ENCODE data around the gene TRMT11. TPM values are rescaled to one million over a fixed set of nuclear protein-coding genes. Genes with fewer than 3 reads are reported as not detected.

The TRMT11 gene
- total RNA-seq, 2 experiments from 2014 or later, result 21.6 to 22.5 TPM

- Mint-ChIP-seq H3K4me3 (no peak overlapping the region), H3K27ac (no peak overlapping the region), H3K9me3 (peaks cover 2% of the 10 kb centered on the region), H3K27me3 (no peaks in the 10 kb centered on the region), H3K4me1 (ENCODE audit: low read depth) (no peaks in the 10 kb centered on the region), H3K36me3 (ENCODE audit: low read depth) (peaks cover 63% of the 10 kb centered on the region)
- no peak for DNase-seq
- Histone ChIP-seq H3K27ac (ENCODE audit: low read depth in 1 of 2, low read length in 2 of 2) (no peak overlapping the region), H3K27me3 (ENCODE audit: control insufficient read depth in 1 of 2, insufficient read depth in 2 of 2, low read length in 2 of 2) (no peaks in the 10 kb centered on the region), H3K4me3 (ENCODE audit: low read length) (no peak overlapping the region), H3K9me3 (ENCODE audit: control insufficient read depth in 1 of 2, insufficient read depth in 1 of 2, low read length in 2 of 2) (peaks cover 0 to 3% of the 10 kb centered on the region in 2 experiments), H3K4me1 (ENCODE audit: insufficient read depth, low read length) (no peaks in the 10 kb centered on the region), H3K36me3 (ENCODE audit: insufficient read depth, low read length) (no peaks in the 10 kb centered on the region)
- no peak for TF ChIP-seq CTCF (IDR thresholded peaks at IDR 0.05)
- ATAC-seq (ENCODE audit: poor library complexity), result no peak
- intact Hi-C loops (cut with DNase I, micrococcal nuclease), result no loop called here
- POLR2A ChIA-PET, result no interaction called here
- CTCF ChIA-PET, result no interaction called here
Observed at GRCh38 chr6:126063512-126064146, 77.3 kb downstream of the TRMT11 start.

- ATAC-seq (ENCODE audit: poor library complexity) (no peak), DNase-seq (no peak)
- Histone ChIP-seq H3K4me1 (ENCODE audit: insufficient read depth, low read length) (no peaks in the 10 kb centered on the region), H3K27me3 (ENCODE audit: control insufficient read depth in 1 of 2, insufficient read depth in 2 of 2, low read length in 2 of 2) (no peaks in the 10 kb centered on the region), H3K4me3 (ENCODE audit: low read length) (no peak overlapping the region), H3K27ac (ENCODE audit: low read depth in 1 of 2, low read length in 2 of 2) (no peak overlapping the region), H3K9me3 (ENCODE audit: control insufficient read depth in 1 of 2, insufficient read depth in 1 of 2, low read length in 2 of 2) (peaks cover 0 to 3% of the 10 kb centered on the region in 2 experiments), H3K36me3 (ENCODE audit: insufficient read depth, low read length) (no peaks in the 10 kb centered on the region)
- intact Hi-C loops (cut with DNase I, micrococcal nuclease), result no loop called here
- Mint-ChIP-seq H3K4me3 (no peak overlapping the region), H3K27me3 (no peaks in the 10 kb centered on the region), H3K9me3 (peaks cover 2% of the 10 kb centered on the region), H3K4me1 (ENCODE audit: low read depth) (no peaks in the 10 kb centered on the region), H3K36me3 (ENCODE audit: low read depth) (peaks cover 58% of the 10 kb centered on the region), H3K27ac (no peak overlapping the region)
- TF ChIP-seq CTCF (IDR thresholded peaks at IDR 0.05), result no peak
- CTCF ChIA-PET, result no interaction called here
- POLR2A ChIA-PET, result no interaction called here
Observed at GRCh38 chr6:126064257-126064747, 78.0 kb downstream of the TRMT11 start.

DNA sequence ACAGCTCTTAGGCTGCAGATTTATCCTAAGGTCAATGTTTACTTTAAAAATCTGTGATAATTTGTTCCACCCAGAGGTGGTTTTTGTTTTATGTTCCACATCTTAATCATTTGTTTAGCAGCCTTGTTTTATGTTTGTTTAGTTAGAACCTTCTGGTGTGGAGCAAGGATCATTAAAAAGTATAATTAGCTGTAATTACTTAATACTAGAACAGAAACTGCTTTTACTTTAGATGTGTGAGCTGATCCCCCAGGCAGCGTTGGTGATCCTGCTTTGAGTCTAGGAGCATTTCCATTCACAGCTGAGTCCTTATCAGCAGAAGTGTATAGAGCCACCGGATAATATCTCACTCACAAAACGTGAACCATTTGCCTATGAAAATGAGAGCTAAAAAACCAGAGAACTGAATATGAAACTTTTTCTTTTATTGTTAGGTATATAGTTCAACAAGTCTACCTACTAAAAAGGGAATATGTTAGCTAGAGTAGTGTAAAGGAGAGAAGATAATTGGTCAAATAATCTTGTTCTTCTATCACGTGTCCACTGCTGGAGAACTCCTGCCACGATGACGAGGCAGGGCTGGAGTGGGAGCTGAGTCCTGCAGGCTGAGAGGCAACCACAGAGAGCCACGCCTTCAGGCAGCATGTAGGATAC is 78.5 kb downstream of the TRMT11 start:
- Histone ChIP-seq H3K36me3 (ENCODE audit: insufficient read depth, low read length) (no peaks in the 10 kb centered on the region), H3K27ac (ENCODE audit: low read depth in 1 of 2, low read length in 2 of 2) (no peak overlapping the region), H3K4me3 (ENCODE audit: low read length) (no peak overlapping the region), H3K4me1 (ENCODE audit: insufficient read depth, low read length) (no peaks in the 10 kb centered on the region), H3K9me3 (ENCODE audit: control insufficient read depth in 1 of 2, insufficient read depth in 1 of 2, low read length in 2 of 2) (peaks cover 0 to 3% of the 10 kb centered on the region in 2 experiments), H3K27me3 (ENCODE audit: control insufficient read depth in 1 of 2, insufficient read depth in 2 of 2, low read length in 2 of 2) (no peaks in the 10 kb centered on the region)
- intact Hi-C loops (cut with DNase I, micrococcal nuclease), result no loop called here
- Mint-ChIP-seq H3K9me3 (peaks cover 2% of the 10 kb centered on the region), H3K27me3 (no peaks in the 10 kb centered on the region), H3K4me1 (ENCODE audit: low read depth) (no peaks in the 10 kb centered on the region), H3K36me3 (ENCODE audit: low read depth) (peaks cover 57% of the 10 kb centered on the region), H3K27ac (no peak overlapping the region), H3K4me3 (no peak overlapping the region)
- POLR2A ChIA-PET, result no interaction called here
- TF ChIP-seq CTCF (IDR thresholded peaks at IDR 0.05), result no peak
- no peak for ATAC-seq (ENCODE audit: poor library complexity)
- DNase-seq, result no peak
- CTCF ChIA-PET, result no interaction called here
